Measurements from ENCODE around the gene STIM2.
"Not testable (repeated sequence)": the region's sequence is repeated elsewhere in the genome, so short reads cannot be mapped to it uniquely, and the experiment has no call there.

STIM2 gene

GRCh38 chr4:26870576-26871262, 10.1 kb downstream of the STIM2 start:
- no peak for DNase-seq

- no peak for DNase-seq
Observed at GRCh38 chr4:26871611-26872010, 11.0 kb downstream of the STIM2 start.

GRCh38 chr4:26873391-26874026, 12.9 kb downstream of the STIM2 start:
- no peak for DNase-seq

GRCh38 chr4:26874110-26874509, 13.5 kb downstream of the STIM2 start:
- DNase-seq = no peak

GRCh38 chr4:26877406-26877805, 16.8 kb downstream of the STIM2 start:
- DNase-seq = no peak

- no peak for DNase-seq
Observed at GRCh38 chr4:26877961-26878360, 17.3 kb downstream of the STIM2 start.

GRCh38 chr4:26878794-26879391, 18.3 kb downstream of the STIM2 start:
- no peak for DNase-seq

- no peak for DNase-seq
Observed at GRCh38 chr4:26879805-26880204, 19.2 kb downstream of the STIM2 start.

GRCh38 chr4:26884026-26884425, 23.4 kb downstream of the STIM2 start:
- no peak for DNase-seq

GRCh38 chr4:26884486-26884988, 23.9 kb downstream of the STIM2 start:
- DNase-seq = no peak

- DNase-seq = no peak
Observed at GRCh38 chr4:26885912-26886274, 25.3 kb downstream of the STIM2 start.

GRCh38 chr4:26887143-26887542, 26.5 kb downstream of the STIM2 start:
- DNase-seq = no peak

- no peak for DNase-seq
Observed at GRCh38 chr4:26887809-26888208, 27.2 kb downstream of the STIM2 start.

- no peak for DNase-seq
Observed at GRCh38 chr4:26889356-26889755, 28.7 kb downstream of the STIM2 start.

GRCh38 chr4:26891054-26891453, 30.4 kb downstream of the STIM2 start:
- no peak for DNase-seq

GRCh38 chr4:26891867-26892266, 31.2 kb downstream of the STIM2 start:
- no peak for DNase-seq

- no peak for DNase-seq
Observed at GRCh38 chr4:26892480-26893150, 32.0 kb downstream of the STIM2 start.

- no peak for DNase-seq
Observed at GRCh38 chr4:26893491-26893890, 32.9 kb downstream of the STIM2 start.

GRCh38 chr4:26894881-26895280, 34.2 kb downstream of the STIM2 start:
- DNase-seq = not testable (repeated sequence)

GRCh38 chr4:26896636-26897035, 36.0 kb downstream of the STIM2 start:
- DNase-seq = no peak

GRCh38 chr4:26899991-26900390, 39.4 kb downstream of the STIM2 start:
- DNase-seq = no peak

- DNase-seq = no peak
Observed at GRCh38 chr4:26900765-26901164, 40.1 kb downstream of the STIM2 start.

- no peak for DNase-seq
Observed at GRCh38 chr4:26905172-26905571, 44.5 kb downstream of the STIM2 start.
